ENCODE data around the gene PCSK7. TPM values are rescaled to one million over a fixed set of nuclear protein-coding genes. Genes with fewer than 3 reads are reported as not detected.
A peak's percentile ranks its signal among the peaks of the same experiment; 100 is the strongest.
"Not testable (repeated sequence)": the region's sequence is repeated elsewhere in the genome, so short reads cannot be mapped to it uniquely, and the experiment has no call there.

PCSK7 gene
- total RNA-seq, 1 donor from 2014 or later = 35.1 TPM

DNA sequence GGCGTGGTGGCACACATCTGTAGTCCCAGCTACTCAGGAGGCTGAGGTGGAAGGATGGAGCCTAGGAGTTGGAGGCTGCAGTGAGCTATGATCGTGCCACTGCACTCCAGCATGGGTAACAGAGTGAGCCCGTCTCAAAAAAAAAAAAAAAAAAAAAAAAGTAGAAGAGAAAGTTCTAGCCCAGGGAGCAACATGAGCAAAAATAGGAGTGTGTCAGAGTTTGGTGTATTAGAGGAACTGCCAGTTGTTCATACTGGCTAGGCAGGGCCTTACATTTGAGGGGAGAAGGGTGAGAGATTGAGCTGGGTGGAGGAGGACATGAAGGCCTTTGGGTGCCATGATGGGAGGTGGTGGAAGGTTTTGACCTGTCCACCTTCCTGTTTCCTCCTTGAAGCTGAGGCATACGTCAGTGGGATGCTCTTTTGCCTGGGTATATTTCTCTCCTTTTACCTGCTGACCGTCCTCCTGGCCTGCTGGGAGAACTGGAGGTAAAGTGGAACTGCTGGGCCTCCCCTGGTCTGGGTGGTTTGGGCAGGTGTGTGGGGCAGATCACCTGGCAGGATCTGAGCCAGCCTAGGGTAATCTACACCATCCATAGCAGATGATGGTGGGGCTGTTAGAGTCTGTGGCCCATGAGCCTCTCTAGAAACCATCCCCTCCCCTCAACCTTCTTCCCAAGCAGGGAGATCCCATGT lies 46.0 kb downstream of the PCSK7 start:
- DNase-seq (ENCODE audit: low read depth in 2 of 2) = no peak

DNA sequence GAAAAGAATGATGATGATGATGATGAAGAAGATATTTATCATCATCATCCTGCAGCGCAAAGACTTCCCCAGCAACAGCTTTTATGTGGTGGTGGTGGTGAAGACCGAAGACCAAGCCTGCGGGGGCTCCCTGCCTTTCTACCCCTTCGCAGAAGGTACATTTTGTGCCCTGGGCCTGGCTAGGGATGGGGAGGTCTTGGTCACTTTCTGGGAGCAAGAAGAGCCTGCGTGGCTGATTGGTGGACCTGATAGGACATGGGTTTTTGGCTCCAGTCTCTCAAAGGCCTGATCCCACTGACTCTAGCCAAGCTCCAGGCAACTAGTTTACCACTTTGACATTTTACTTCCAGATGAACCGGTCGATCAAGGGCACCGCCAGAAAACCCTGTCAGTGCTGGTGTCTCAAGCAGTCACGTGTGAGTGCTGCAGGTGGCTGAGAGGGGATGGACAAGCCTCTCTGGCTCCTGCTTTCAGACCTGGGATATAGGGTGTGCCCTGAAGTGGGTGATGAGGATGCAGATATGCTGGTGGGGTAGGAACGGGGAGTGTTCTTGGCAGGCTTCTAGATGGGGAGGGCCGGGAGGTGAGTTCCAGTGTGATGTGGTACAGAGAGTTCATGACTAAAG lies 48.0 kb downstream of the PCSK7 start:
- DNase-seq (ENCODE audit: low read depth in 2 of 2) = no peak

DNA sequence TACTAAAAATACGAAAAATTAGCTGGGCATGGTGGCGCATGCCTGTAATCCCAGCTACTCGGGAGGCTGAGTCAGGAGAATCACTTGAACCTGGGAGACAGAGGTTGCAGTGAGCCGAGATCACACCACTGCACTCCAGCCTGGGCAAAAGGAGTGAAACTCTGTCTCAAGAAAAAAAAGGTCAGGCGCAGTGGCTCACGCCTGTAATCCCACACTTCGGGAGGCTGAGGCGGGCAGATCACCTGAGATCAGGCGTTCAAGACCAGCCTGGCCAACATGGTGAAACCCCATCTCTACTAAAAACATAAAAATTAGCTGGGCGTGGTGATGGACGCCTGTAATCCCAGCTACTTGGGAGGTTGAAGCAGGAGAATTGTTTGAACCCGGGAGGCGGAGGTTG lies 48.7 kb downstream of the PCSK7 start:
- DNase-seq (ENCODE audit: low read depth in 2 of 2) = not testable (repeated sequence)

DNA sequence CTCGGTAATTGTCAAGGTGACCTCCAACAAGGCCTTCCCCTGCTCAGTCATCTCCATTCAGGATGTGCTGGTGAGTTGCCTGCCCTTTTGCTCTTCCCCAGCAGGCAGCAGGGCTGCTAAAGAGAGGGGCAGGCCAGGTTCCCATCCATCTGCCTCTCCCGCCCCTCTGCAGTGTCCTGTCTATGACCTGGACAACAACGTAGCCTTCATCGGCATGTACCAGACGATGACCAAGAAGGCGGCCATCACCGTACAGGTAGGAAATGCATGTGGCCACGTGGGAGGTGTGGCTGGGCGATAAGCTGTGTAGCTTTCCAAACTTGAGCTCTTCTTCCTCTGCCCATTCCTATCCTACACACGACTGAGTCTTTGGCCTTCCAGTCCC lies 49.3 kb downstream of the PCSK7 start:
- no peak for DNase-seq (ENCODE audit: low read depth in 2 of 2)

DNA sequence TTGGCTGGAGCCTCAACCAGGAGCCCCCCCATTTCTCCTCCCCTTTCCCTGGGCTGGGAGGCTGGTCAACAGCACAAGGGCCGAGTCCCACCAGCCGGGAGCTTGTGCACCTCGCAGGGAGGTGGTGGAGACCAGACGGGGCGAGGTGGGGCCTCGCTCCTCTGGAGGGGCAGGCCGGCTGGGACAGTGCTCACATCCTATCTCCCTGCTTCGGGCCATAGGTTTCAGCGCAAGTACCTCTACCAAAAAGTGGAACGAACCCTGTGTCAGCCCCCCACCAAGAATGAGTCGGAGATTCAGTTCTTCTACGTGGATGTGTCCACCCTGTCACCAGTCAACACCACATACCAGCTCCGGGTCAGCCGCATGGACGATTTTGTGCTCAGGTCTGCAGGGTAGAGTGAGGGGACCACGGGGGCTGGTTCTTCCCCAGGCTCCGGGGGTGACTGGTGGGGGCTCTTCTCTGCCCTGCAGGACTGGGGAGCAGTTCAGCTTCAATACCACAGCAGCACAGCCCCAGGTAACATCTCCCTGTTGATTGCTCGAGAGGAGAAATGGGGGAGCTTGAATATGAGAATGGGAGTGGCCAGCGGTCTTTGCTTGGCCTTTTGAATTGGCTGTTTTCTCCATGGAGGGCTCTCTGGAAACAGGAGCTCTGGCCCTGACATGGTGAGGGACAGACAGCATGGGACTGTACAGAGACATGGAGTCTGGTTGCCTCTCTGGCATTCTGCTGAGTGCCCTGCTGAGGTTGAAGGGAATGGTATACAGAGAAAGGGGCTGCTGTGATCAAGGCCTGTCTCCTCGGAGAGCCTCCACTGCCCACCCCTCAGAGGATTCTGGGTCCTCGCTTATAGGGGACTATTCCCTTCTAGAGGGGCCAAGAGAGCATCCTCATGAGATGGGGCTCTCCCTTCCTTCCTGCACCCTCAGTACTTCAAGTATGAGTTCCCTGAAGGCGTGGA lies 50.0 kb downstream of the PCSK7 start:
- no peak for DNase-seq (ENCODE audit: low read depth in 2 of 2)

DNA sequence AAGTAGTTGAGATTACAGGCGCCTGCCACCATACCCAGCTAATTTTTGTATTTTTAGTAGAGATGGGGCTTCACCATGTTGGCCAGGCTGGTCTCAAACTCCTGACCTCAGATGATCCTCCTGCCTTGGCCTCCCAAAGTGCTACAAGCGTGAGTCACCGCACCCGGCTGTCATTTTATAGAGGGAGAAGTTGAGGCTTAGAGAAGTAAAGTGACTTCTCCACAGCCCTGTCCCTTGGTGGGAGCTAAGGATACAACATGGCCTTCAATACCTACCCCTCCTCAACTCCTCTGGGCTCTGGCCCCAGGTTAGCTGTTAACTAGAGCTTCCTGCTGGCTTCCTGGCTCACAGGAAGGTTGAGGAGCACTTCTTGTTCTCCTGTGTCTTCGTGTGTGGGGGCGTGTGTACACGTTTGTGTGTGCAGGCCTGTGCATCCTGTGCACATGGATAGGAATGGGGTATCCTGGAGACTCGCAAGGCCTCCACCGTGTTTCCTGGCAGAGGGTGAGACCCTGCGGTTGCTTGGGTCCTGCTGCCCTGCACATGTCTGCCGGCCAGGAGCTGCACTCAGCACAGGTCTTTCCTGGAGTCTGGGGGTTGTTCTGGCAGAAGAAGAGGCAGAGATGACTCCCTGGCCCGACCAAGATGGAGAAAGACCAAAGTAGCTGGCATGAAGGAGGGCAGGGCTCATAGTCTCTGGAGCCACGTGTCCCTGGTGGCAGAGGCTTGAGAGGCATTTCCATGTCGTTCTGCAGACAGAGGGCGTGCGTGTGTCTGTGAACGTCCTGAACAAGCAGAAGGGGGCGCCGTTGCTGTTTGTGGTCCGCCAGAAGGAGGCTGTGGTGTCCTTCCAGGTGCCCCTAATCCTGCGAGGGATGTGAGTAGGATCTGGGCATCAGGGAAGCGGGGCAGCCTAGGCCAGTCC lies 51.0 kb downstream of the PCSK7 start:
- peak; percentile 92 for DNase-seq (ENCODE audit: low read depth in 2 of 2)

DNA sequence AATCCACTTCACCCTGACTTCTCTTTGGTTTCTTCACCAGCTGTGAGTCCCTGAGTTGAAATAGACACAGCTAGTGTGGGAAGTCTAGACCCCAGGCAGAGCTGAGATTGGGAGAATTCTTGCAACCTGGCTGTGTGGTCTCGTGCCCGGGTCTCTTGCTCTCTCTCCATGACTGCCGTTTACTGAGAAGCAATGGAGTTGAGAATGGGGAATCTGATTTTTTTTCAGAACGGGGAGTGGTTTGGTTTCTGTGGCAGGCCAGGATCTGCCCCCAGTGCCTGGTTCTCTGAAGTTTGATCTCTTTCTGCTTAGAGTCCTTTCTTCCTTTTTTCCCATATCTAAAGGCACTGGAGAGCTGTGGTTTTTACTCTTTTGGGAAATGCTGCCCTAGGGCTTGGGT lies 51.9 kb downstream of the PCSK7 start:
- no peak for DNase-seq (ENCODE audit: low read depth in 2 of 2)

DNA sequence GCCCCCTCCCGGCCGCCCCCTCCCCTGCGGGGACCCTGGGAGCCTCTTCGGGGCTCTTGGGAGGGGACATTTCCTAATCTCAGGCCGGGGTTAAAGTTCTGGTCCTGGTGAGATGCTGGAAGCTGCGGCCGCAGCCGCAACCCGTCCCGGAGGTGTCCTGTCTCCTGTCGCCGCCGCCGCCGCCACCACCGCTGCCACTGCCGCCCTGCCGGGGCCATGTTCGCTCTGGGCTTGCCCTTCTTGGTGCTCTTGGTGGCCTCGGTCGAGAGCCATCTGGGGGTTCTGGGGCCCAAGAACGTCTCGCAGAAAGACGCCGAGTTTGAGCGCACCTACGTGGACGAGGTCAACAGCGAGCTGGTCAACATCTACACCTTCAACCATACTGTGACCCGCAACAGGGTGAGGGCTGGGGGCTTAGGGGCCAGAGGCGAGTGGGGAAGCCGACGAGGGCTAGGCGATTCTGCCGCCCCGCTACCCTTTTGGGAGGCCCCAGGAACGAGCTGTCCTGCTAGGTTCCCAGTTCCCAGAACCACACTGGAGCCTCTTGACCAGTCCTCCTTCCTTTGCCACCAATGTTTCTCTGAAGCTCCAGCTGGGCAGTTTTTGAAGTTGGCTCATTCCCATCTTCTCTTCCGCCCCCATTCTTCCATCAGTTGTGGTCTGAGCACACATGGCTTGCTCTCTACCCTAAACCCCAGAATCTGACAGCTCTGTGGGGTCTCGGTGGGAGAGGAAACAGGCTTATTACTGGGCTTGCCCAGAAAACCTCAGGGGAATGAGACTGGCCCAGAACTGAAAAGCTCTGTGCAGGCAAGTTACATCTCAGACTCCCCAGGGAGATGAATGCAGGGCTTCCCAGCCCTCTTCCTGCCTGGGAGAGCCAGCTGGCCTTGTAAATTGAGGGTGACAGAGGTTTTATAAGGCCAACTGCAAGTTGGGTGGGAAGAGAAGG lies 52.5 kb downstream of the PCSK7 start:
- peak; percentile 26 to 33 for DNase-seq (ENCODE audit: low read depth in 2 of 2)

DNA sequence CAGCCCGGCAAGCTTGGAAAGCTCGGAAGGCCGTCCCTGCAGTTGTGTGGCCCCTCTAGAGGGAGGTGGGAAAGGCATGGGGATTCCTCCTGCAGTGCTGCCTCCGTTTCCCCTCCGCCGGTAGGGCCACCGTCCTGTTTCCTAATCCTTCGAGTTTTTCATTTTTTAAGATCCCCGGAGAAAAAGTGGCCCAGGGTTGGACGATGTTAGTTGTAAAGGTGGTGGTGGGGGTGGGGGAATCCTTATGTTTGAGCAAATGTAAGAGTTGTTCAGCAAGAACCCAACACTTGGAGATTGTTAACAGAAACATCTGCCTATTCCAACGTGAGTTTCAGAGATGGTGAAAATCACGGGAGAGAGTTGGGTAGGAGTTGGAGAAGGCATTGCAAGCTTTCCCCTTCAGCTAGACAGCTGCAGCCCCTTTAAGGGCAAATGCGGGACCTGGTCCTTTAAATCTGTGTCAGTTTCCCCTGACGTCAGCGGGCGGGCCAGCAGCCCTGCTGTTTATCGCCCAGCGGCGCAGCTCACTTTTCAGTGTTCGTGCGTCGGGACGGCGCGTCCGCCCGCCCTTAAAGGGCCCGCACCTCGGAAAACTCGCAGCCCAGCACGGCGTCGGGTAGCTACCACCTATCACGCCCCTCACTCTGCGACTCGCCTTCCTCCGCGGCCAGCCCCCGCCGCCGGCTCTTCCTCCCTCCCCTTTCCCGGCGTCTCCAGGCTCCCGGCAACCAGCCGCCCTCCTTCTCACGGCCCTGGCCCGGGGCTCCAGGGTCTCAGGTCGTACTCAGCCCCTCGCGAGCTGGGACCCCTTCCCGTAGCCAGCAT lies 53.5 kb downstream of the PCSK7 start, which contains the start of gene SIDT2:
TSS of gene SIDT2 (plus strand) at position 534 of the 825 bp plus-strand sequence. CDS start 521 bp downstream, outside the sequence.
- DNase-seq (ENCODE audit: low read depth in 2 of 2) = peak; percentile 95

DNA sequence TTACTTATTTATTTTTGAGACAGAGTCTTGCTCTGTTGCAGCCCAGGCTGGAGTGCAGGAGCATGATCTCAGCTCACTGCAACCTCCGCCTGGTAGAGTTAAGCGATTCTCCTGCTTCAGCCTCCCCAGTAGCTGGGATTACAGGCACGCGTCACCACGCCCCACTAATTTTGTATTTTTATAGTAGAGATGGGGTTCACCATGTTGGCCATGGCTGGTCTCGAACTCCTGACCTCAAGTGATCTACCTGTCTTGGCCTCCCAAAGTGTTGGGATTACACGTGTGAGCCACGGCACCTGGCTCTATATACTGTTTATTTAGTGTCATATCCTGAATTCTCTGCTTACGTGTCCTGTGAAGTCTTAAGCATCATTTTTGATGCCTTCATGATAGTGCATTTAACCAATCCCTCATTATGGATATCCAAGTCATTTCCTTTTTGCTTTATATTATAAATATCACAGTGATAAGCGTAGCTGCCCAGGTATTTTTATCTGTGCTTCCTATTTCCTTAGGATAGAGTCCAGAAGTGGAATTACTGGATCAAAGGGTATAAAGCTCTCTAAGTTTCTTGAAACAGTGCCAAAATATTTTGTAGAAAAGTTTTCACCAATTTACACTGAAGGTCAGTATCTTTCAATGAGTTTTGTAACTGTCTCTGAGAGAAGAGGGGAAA lies 54.2 kb downstream of the PCSK7 start:
- DNase-seq (ENCODE audit: low read depth in 2 of 2) = peak in 1 of 2 donors; percentile 56

DNA sequence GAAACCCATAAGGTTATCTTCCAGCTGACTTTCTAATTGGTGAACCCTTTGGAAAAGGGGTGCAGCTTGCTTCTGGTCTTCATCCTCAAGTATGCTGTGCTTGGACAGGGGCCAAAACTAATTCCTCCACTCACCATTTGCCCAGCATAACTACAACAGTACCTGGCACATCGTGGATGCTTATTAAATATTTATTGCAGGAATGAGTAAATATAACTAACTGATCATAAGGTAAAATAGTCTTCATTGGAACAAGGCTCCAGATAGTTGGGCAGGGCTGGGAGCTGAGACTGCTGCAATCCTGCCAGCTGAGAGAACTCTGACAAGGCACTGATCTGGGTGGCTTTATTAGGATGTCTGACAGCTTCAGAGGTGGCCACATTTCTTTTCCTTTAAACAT lies 55.7 kb downstream of the PCSK7 start:
- DNase-seq (ENCODE audit: low read depth in 2 of 2) = no peak

DNA sequence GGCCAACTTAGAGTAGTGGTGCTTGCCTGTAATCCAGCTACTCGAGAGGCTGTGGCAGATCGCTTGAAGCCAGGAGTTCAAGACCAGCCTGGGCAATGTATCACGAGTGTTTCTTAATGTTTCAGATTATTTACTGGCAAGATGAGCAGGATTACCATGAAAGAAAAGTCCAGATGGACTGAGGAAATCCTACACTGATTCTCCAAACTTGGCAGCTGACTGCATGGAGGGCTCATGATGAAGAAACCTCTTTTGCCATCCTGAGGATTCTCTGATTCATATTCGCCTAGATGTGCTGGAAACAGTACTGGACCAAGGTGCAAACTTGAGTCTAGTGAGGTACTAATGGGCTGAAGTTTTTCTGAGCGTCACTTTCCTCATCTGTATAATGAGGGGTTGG lies 56.1 kb downstream of the PCSK7 start:
- DNase-seq (ENCODE audit: low read depth in 2 of 2) = no peak

DNA sequence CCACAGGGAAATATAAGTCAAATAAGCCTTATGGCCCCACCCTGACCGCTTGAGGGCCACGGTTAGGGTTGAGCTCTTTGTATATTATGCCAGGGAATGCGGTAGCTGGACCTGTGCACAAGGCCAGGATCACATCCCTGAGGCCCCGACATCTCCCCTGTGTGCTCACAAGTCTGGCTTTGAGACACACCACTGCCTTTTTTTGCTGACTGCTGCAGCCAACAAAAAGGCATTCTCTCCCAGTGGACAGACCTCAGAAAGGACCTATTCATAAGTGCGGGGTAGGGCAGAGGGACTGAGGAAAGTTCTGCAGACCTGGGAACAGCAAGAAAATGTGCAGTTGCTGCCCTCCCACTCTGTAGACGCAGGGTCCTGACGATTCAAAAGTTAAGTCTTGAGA lies 56.8 kb downstream of the PCSK7 start:
- DNase-seq (ENCODE audit: low read depth in 2 of 2) = no peak

DNA sequence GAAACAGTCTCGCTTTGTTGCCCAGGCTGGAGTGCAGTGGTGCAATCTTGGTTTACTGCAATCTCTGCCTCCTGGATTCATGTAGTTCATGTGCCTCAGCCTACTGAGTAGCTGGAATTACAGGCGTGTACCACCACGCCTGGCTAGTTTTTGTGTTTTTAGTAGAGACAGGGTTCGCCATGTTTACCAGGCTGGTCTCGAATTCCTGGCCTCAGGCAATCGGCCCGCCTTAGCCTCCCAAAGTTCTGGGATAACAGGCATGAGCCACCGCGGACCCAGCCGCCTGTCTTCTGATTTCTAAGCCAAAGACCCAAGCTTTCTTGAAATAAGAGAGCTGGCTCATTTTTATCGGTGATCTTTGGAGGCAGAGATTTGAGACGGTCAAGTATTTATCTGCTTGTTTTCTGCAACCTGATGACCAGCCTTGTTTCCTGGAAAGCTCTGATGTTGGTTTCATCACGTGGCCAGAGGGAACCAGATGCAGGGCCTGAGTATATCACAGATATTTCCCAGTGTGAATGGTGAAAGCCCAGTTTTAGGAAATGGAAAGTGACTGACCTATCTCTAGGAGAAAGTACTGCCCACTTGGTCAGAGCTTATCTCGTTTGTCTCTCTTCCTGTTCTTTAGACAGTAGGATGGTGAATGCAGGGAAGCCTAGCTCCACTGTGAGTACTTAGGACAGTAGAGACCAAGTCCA lies 59.0 kb downstream of the PCSK7 start:
- peak; percentile 60 to 81 for DNase-seq (ENCODE audit: low read depth in 2 of 2)

DNA sequence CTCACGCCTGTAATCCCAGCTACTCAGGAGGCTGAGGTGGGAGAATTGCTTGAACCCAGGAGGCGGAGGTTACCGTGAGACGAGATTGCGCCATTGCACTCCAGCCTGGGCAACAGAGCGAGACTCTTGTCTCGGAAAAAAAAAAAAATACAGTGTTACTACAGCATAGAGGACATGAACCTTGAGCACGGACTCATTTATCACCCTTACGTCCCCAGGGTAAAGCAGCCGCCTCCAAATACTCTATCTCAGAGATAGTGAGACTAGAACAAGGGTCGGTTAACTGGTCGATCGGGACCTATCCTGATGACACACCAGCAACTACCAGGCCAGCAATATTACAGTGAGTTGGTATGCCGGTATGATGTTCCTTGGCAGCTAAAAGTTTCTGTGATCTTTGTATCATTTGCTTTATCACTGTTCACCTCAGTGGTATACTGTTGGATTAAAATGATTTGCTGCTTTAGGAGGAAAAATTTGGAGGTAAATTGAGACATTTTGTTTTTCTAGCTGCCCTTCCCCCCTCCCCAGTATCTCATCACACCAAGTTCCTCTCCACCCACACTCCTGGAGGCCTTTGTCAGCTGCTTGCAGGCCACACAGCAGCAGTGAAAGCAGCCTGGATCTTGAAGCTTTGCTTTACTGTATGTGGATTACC lies 60.3 kb downstream of the PCSK7 start:
- DNase-seq (ENCODE audit: low read depth in 2 of 2) = no peak

DNA sequence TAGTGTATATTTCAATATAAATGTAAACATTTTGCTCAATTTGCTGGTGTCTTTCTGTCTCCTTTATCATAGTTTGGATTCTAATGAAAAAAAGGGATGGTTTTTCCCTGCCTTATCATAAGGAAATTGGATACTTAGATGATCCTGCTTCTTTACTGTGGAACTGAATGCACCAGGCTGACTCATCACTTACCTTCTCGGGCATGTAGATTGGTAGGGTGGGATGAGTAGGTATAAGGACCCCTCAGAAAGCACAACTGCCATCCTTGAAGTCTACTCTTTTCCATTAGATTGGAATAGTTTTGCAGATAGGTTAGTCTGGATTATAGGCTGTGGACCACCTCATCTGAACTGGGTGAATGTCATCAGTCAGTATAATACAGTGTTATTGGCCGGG lies 60.9 kb downstream of the PCSK7 start:
- DNase-seq (ENCODE audit: low read depth in 2 of 2) = no peak

DNA sequence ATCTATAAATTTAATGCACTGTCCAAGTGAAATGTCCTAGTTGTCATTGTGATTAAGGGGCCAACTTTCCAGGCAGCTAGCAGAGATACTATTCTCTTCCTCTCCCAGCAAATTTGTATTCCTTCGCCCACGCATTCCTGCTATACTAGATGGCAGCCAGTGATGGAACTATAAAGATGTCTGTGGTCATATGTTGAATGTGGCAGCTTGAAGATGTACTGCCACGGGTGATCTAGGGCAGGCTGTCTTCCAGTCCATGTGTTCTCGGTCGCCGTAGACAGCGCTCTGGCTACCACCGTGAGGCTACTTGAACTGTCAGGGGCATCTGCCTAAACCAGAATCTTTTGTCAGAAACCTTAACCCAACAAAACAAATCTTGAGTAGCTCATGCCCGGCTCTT lies 61.7 kb downstream of the PCSK7 start:
- no peak for DNase-seq (ENCODE audit: low read depth in 2 of 2)
